Trophoblast cell (in vitro differentiated cells and primary cell): ENCODE measurements around the gene CDK1.
A peak's percentile ranks its signal among the peaks of the same experiment; 100 is the strongest.

Experiments
- DNase-seq, 2 donors: peaks; one replicate each; pipeline ENCODE4 v3.0.0-alpha.2; 2016
- H2AFZ ChIP-seq: 2 replicates; pipeline ENCODE4 v1.6.1; 2013; ENCODE audit warnings: low read length, moderate library complexity, mild to moderate bottlenecking; ENCODE audit not compliant: insufficient read depth, poor library complexity
- H2AK5ac ChIP-seq: 2 replicates; pipeline ENCODE4 v1.6.1; 2013; ENCODE audit warnings: mild to moderate bottlenecking, low read length
- H2BK120ac ChIP-seq: 2 replicates; pipeline ENCODE4 v1.6.1; 2013; ENCODE audit warnings: low read length, mild to moderate bottlenecking, moderate library complexity; ENCODE audit not compliant: insufficient read depth, poor library complexity
- H2BK12ac ChIP-seq: 2 replicates; pipeline ENCODE4 v1.6.1; 2013; ENCODE audit warnings: mild to moderate bottlenecking, low read length, moderate library complexity
- H2BK5ac ChIP-seq: 2 replicates; pipeline ENCODE4 v1.6.1; 2013; ENCODE audit warnings: low read length, low read depth, moderate library complexity, mild to moderate bottlenecking; ENCODE audit not compliant: poor library complexity
- H3K14ac ChIP-seq: 2 replicates; pipeline ENCODE4 v1.6.1; 2013; ENCODE audit warnings: mild to moderate bottlenecking, low read length
- H3K18ac ChIP-seq: 2 replicates; pipeline ENCODE4 v1.6.1; 2013; ENCODE audit warnings: mild to moderate bottlenecking, low read length
- H3K23ac ChIP-seq: 2 replicates; pipeline ENCODE4 v1.6.1; 2013; ENCODE audit warnings: low read length
- H3K27ac ChIP-seq: 2 replicates; pipeline ENCODE4 v1.5.1; 2013; ENCODE audit warnings: low read depth, mild to moderate bottlenecking, inconsistent platforms, low read length, moderate library complexity
- H3K27me3 ChIP-seq: 2 replicates; pipeline ENCODE4 v1.6.1; 2013; ENCODE audit warnings: inconsistent platforms, mild to moderate bottlenecking, low read length, moderate library complexity; ENCODE audit not compliant: insufficient read depth
- H3K36me3 ChIP-seq, 2 experiments: 1 replicate in 1 of 2; 2 replicates in 1 of 2; pipeline ENCODE4 v1.6.1; 2013; ENCODE audit warnings: low read length in 2 of 2, mild to moderate bottlenecking in 2 of 2, moderate library complexity in 1 of 2; ENCODE audit not compliant: insufficient read depth in 2 of 2, control insufficient read depth in 1 of 2
- H3K4ac ChIP-seq: 2 replicates; pipeline ENCODE4 v1.6.1; 2013; ENCODE audit warnings: low read depth, mild to moderate bottlenecking, low read length, moderate library complexity
- H3K4me1 ChIP-seq, 2 experiments: 1 replicate in 1 of 2; 2 replicates in 1 of 2; pipeline ENCODE4 v1.6.1; 2013; ENCODE audit warnings: low read length in 2 of 2, mild to moderate bottlenecking in 2 of 2, moderate library complexity in 1 of 2; ENCODE audit not compliant: insufficient read depth in 2 of 2, control insufficient read depth in 1 of 2
- H3K4me2 ChIP-seq: 2 replicates; pipeline ENCODE4 v1.6.1; 2013; ENCODE audit warnings: inconsistent platforms, mild to moderate bottlenecking, low read length, moderate library complexity
- H3K4me3 ChIP-seq: 2 replicates; pipeline ENCODE4 v1.5.1; 2013; ENCODE audit warnings: mild to moderate bottlenecking, low read depth, low read length, inconsistent platforms
- H3K79me1 ChIP-seq: one replicate; pipeline ENCODE4 v1.6.1; 2013; ENCODE audit warnings: low read length
- H3K79me2 ChIP-seq: 2 replicates; pipeline ENCODE4 v1.6.1; 2013; ENCODE audit warnings: low read length, mild to moderate bottlenecking; ENCODE audit not compliant: control insufficient read depth, insufficient read depth, poor library complexity
- H3K9ac ChIP-seq: 2 replicates; pipeline ENCODE4 v1.6.1; 2013; ENCODE audit warnings: mild to moderate bottlenecking, low read length
- H3K9me3 ChIP-seq: 2 replicates; pipeline ENCODE4 v1.6.1; 2013; ENCODE audit warnings: low read depth, mild to moderate bottlenecking, control low read depth, inconsistent platforms, low read length; ENCODE audit not compliant: insufficient read depth
- H4K12ac ChIP-seq: 2 replicates; pipeline ENCODE4 v1.6.1; 2013; ENCODE audit warnings: low read depth, mild to moderate bottlenecking, low read length, moderate library complexity
- H4K8ac ChIP-seq: 2 replicates; pipeline ENCODE4 v1.6.1; 2013; ENCODE audit warnings: low read depth, mild to moderate bottlenecking, low read length, moderate library complexity
- H4K91ac ChIP-seq: one replicate; pipeline ENCODE4 v1.6.1; 2013; ENCODE audit warnings: low read depth, mild to moderate bottlenecking, low read length, moderate library complexity
- WGBS: extraction: QIAGEN DNeasy Blood & Tissue Kit; methylation state at CpG from one replicate; pipeline ENCODE4 v1.1.7; 2013; ENCODE audit warnings: missing lambda C conversion rate; ENCODE audit not compliant: insufficient read length, insufficient coverage; ENCODE audit errors: extremely low coverage; 5-methylcytosine and 5-hydroxymethylcytosine counted together

CDK1 gene

GRCh38 chr10:60769406-60769805 lies 8.9 kb upstream of the CDK1 start:
- no peak overlapping the region for H4K91ac ChIP-seq
- no peak overlapping the region for H2AK5ac ChIP-seq
- no peaks in the 10 kb centered on the region for H3K4me1 ChIP-seq
- WGBS: no CpG with 5 or more reads among the region's 2 CpGs
- H3K36me3 ChIP-seq: no peaks in the 10 kb centered on the region
- H3K79me1 ChIP-seq: no peaks in the 10 kb centered on the region
- H3K79me2 ChIP-seq: no peaks in the 10 kb centered on the region
- no peaks in the 10 kb centered on the region for H3K27me3 ChIP-seq
- H3K9ac ChIP-seq: peak overlapping the region; percentile 71
- H2BK5ac ChIP-seq: no peak overlapping the region
- no peak overlapping the region for H2AFZ ChIP-seq
- H3K4me3 ChIP-seq: no peak overlapping the region
- no peak overlapping the region for H3K4me2 ChIP-seq
- H3K18ac ChIP-seq: no peak overlapping the region
- no peaks in the 10 kb centered on the region for H3K9me3 ChIP-seq
- no peak overlapping the region for H3K4ac ChIP-seq
- no peak overlapping the region for H4K8ac ChIP-seq
- no peak for DNase-seq
- H3K23ac ChIP-seq: no peak overlapping the region
- H4K12ac ChIP-seq: no peak overlapping the region
- no peak overlapping the region for H2BK12ac ChIP-seq
- no peak overlapping the region for H2BK120ac ChIP-seq
- no peak overlapping the region for H3K14ac ChIP-seq
- no peak overlapping the region for H3K27ac ChIP-seq

- H3K79me2 ChIP-seq: peaks cover 7% of the 10 kb centered on the region
- H3K27me3 ChIP-seq: no peaks in the 10 kb centered on the region
- H2AK5ac ChIP-seq: no peak overlapping the region
- H3K18ac ChIP-seq: no peak overlapping the region
- no peak overlapping the region for H2AFZ ChIP-seq
- peak overlapping the region; percentile 49 for H3K4me2 ChIP-seq
- H4K8ac ChIP-seq: peak overlapping the region; percentile 79
- H3K79me1 ChIP-seq: peaks cover 6% of the 10 kb centered on the region
- no peak overlapping the region for H4K91ac ChIP-seq
- H3K4ac ChIP-seq: no peak overlapping the region
- no peak overlapping the region for H2BK120ac ChIP-seq
- H3K4me3 ChIP-seq: no peak overlapping the region
- H3K14ac ChIP-seq: no peak overlapping the region
- H4K12ac ChIP-seq: no peak overlapping the region
- no peak overlapping the region for H3K23ac ChIP-seq
- H3K9me3 ChIP-seq: no peaks in the 10 kb centered on the region
- H3K4me1 ChIP-seq: no peaks in the 10 kb centered on the region
- H3K27ac ChIP-seq: no peak overlapping the region
- H2BK12ac ChIP-seq: no peak overlapping the region
- H3K9ac ChIP-seq: no peak overlapping the region
- no CpG with 5 or more reads among the region's 9 CpGs for WGBS
- no peak for DNase-seq
- H2BK5ac ChIP-seq: no peak overlapping the region
- H3K36me3 ChIP-seq: no peaks in the 10 kb centered on the region
Measured at GRCh38 chr10:60777696-60778213, 523 bp upstream of the CDK1 start.

GRCh38 chr10:60778971-60779796 lies 906 bp downstream of the CDK1 start:
- Histone ChIP-seq H3K9ac (peak overlapping the region; percentile 97), H2BK120ac (peak overlapping the region; percentile 72), H3K23ac (no peak overlapping the region), H3K79me1 (peaks cover 6% of the 10 kb centered on the region), H4K12ac (peak overlapping the region; percentile 36), H3K27me3 (no peaks in the 10 kb centered on the region), H2BK5ac (peak overlapping the region; percentile 96), H2BK12ac (peak overlapping the region; percentile 36), H3K79me2 (peaks cover 7% of the 10 kb centered on the region), H3K4me2 (peak overlapping the region; percentile 70), H2AFZ (peak overlapping the region; percentile 83), H4K91ac (peak overlapping the region; percentile 90), H3K4me3 (peak overlapping the region; percentile 90), H4K8ac (peak overlapping the region; percentile 90), H3K36me3 (peaks cover under 1% of the 10 kb centered on the region in 2 experiments), H3K9me3 (no peaks in the 10 kb centered on the region), H3K27ac (peak overlapping the region; percentile 81), H3K18ac (peak overlapping the region; percentile 84), H3K4me1 (no peaks in the 10 kb centered on the region), H3K14ac (peak overlapping the region; percentile 92), H3K4ac (peak overlapping the region; percentile 100), H2AK5ac (peak overlapping the region; percentile 35)
- DNase-seq: peak in 1 of 2 donors; percentile 6
- WGBS: no CpG with 5 or more reads among the region's 17 CpGs

GRCh38 chr10:60781661-60782060 lies 3.4 kb downstream of the CDK1 start:
- no peak for DNase-seq
- Histone ChIP-seq H2AFZ (no peak overlapping the region), H3K9me3 (no peaks in the 10 kb centered on the region), H3K23ac (no peak overlapping the region), H3K4me3 (no peak overlapping the region), H3K79me2 (peaks cover 7% of the 10 kb centered on the region), H4K12ac (no peak overlapping the region), H3K4me1 (no peaks in the 10 kb centered on the region), H3K14ac (no peak overlapping the region), H4K8ac (no peak overlapping the region), H3K9ac (no peak overlapping the region), H4K91ac (no peak overlapping the region), H3K27ac (no peak overlapping the region), H3K4ac (peak overlapping the region; percentile 86), H2BK5ac (no peak overlapping the region), H3K79me1 (peaks cover 6% of the 10 kb centered on the region), H3K18ac (no peak overlapping the region), H3K36me3 (peaks cover 3% of the 10 kb centered on the region in 2 experiments), H2BK120ac (no peak overlapping the region), H3K27me3 (no peaks in the 10 kb centered on the region), H2BK12ac (no peak overlapping the region), H3K4me2 (no peak overlapping the region), H2AK5ac (no peak overlapping the region)
